Lower leg skin (tissue), 3 donors: ENCODE measurements around the gene ATP11C.

Experiments used
- POLR2A ChIP-seq, 2 donors: fragments of 450-650 bp; IDR thresholded peaks; one replicate each; pipeline ENCODE4 v1.6.1; 2016 to 2017; ENCODE audit warnings: antibody characterized with exemption in 2 of 2, mild to moderate bottlenecking in 1 of 2, moderate library complexity in 1 of 2
- TF ChIP-seq, protein P1 (sequence below), 3 donors: fragments of 450-650 bp; IDR thresholded peaks; one replicate each; pipeline ENCODE4 v1.5.1; 2016; ENCODE audit warnings: antibody characterized with exemption in 3 of 3, mild to moderate bottlenecking in 3 of 3, moderate library complexity in 2 of 3

DNA sequence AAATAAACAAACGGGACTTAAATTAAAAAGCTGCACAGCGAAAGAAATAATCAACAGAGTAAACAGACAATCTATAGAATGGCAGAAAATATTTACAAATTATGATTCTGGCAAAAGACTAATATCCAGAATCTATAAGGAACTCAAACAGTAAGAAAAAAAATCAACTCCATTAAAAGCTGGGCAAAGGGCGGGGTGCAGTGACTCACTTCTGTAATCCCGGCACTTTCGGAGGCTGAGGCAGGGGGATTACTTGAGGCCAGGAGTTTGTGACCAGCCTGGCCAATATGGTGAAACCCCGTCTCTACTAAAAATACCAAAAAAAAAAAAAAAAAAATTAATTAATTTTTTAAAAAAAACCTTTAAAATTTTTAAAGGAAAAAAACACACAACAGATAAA lies 109.0 kb downstream of the ATP11C start:
- TF ChIP-seq, protein P1, sequence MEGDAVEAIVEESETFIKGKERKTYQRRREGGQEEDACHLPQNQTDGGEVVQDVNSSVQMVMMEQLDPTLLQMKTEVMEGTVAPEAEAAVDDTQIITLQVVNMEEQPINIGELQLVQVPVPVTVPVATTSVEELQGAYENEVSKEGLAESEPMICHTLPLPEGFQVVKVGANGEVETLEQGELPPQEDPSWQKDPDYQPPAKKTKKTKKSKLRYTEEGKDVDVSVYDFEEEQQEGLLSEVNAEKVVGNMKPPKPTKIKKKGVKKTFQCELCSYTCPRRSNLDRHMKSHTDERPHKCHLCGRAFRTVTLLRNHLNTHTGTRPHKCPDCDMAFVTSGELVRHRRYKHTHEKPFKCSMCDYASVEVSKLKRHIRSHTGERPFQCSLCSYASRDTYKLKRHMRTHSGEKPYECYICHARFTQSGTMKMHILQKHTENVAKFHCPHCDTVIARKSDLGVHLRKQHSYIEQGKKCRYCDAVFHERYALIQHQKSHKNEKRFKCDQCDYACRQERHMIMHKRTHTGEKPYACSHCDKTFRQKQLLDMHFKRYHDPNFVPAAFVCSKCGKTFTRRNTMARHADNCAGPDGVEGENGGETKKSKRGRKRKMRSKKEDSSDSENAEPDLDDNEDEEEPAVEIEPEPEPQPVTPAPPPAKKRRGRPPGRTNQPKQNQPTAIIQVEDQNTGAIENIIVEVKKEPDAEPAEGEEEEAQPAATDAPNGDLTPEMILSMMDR (IDR thresholded peaks at IDR 0.05), result no peak
- TF ChIP-seq POLR2A (IDR thresholded peaks at IDR 0.05), result no peak
